AG04450 (cell line): ENCODE data around the gene PARP16. TPM values are rescaled to one million over a fixed set of nuclear protein-coding genes. Genes with fewer than 3 reads are reported as not detected.

Experiments used
- CTCF ChIA-PET: fragments of 300-600, 350-600 bp; formaldehyde crosslinking; extraction: SDS; loops from one replicate; lab custom pipeline; 2022; ENCODE audit warnings: antibody characterized with exemption, inconsistent platforms; lab: Charles Lee
- POLR2A ChIA-PET: fragments of 350-600 bp; formaldehyde crosslinking; extraction: SDS; loops from one replicate; lab custom pipeline; 2021; ENCODE audit warnings: antibody characterized with exemption, inconsistent platforms; lab: Yijun Ruan, JAX
- DNase-seq: peaks from one replicate; pipeline ENCODE4 v3.0.0-alpha.2; 2011; ENCODE audit warnings: low read depth, low spot score
- H3K27ac ChIP-seq: one replicate; pipeline ENCODE4 v1.5.1; 2012; ENCODE audit warnings: low read depth, low read length, control low read depth
- H3K27me3 ChIP-seq: one replicate; pipeline ENCODE4 v1.6.0; 2012; ENCODE audit warnings: low read length; ENCODE audit not compliant: control insufficient read depth, insufficient read depth
- H3K4me3 ChIP-seq: 2 replicates; pipeline ENCODE4 v1.5.1; 2011; ENCODE audit warnings: mild to moderate bottlenecking, low read depth, low read length, control low read depth
- H3K9me3 ChIP-seq: 2 replicates; pipeline ENCODE4 v1.5.1; 2012; ENCODE audit warnings: low read length; ENCODE audit not compliant: control insufficient read depth, insufficient read depth
- polyA plus RNA-seq: library from polyadenylated mRNA; depleted of rRNA; stranded (reverse); fragments of >200 nt; gene quantifications from 2 replicates; pipeline ENCODE4 v1.2.3, GENCODE V29; 2011
- TF ChIP-seq, protein P1 (sequence below): IDR thresholded peaks from 2 replicates; pipeline ENCODE4 v1.5.1; 2011; ENCODE audit warnings: low read depth, low read length, control low read depth, inconsistent platforms

PARP16 gene
- polyA plus RNA-seq, 1 experiment: 5.3 TPM

DNA sequence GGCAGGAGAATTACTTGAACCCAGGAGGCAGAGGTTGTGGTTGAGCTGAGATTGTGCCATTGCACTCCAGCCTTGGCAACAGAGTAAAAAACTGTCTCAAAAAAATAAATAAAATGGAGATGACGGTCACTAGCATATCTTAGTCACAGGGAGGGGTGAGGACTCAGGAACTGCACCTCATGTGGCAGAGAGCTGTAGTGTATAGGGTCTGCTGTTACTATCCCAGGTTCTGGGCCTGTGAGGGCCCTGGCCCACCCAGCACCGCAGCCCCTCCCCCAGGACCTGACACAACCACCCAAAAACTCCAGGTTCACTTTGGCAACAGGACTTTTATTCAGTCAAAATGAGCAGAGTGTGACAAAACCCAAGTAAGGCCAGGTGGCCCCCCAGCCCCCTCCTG is 40.1 kb upstream of the PARP16 start:
- ChIA-PET POLR2A (interaction anchor here (0.6 kb wide), 1 partner anchor 558 kb away, joined by 3 read pairs; no protein-coding TSS in a partner anchor), CTCF (interaction anchor here (1.7 kb wide), 1 partner anchor 59 kb away, joined by 5 read pairs; no protein-coding TSS in a partner anchor)
- no peak for DNase-seq
- TF ChIP-seq, protein P1, sequence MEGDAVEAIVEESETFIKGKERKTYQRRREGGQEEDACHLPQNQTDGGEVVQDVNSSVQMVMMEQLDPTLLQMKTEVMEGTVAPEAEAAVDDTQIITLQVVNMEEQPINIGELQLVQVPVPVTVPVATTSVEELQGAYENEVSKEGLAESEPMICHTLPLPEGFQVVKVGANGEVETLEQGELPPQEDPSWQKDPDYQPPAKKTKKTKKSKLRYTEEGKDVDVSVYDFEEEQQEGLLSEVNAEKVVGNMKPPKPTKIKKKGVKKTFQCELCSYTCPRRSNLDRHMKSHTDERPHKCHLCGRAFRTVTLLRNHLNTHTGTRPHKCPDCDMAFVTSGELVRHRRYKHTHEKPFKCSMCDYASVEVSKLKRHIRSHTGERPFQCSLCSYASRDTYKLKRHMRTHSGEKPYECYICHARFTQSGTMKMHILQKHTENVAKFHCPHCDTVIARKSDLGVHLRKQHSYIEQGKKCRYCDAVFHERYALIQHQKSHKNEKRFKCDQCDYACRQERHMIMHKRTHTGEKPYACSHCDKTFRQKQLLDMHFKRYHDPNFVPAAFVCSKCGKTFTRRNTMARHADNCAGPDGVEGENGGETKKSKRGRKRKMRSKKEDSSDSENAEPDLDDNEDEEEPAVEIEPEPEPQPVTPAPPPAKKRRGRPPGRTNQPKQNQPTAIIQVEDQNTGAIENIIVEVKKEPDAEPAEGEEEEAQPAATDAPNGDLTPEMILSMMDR: no peak
- Histone ChIP-seq H3K27ac (no peak overlapping the region), H3K9me3 (no peaks in the 10 kb centered on the region; the same call in 1 of the 2 replicates), H3K4me3 (no peak overlapping the region), H3K27me3 (peaks cover 27% of the 10 kb centered on the region)

DNA sequence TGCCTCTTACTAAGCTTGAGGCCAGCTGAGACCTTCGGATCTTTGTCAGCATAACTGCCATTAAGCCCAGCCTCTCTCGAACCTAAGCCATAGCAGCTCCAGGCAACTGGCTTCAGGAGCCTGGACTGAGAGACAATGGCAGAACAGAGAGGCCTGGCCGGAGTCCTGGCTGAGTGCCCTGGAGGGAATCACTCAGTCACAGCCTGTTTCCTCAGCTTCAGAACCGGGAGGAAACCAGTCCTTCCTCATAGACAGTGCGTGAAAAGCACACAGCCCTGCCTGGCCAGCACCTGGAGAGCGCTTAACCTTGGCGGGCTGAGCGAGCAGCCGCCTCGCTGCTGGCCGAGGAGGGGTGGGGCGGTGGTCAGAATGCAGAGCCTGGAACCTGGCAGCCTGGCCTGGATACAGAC is 39.4 kb upstream of the PARP16 start:
- no peak overlapping the region for H3K4me3 ChIP-seq
- peaks cover 27% of the 10 kb centered on the region for H3K27me3 ChIP-seq
- no peak overlapping the region for H3K27ac ChIP-seq
- CTCF ChIA-PET: interaction anchor here (0.6 to 0.9 kb wide), 2 partner anchors 59 to 74 kb away, joined by 3 read pairs; no protein-coding TSS in a partner anchor
- TF ChIP-seq, protein P1: no peak
- H3K9me3 ChIP-seq: no peaks in the 10 kb centered on the region; the same call in 1 of the 2 replicates
- DNase-seq: no peak
- POLR2A ChIA-PET: interaction anchor here (0.6 kb wide), 2 partner anchors 12 to 53 kb away, joined by 4 to 5 read pairs; no protein-coding TSS in a partner anchor

DNA sequence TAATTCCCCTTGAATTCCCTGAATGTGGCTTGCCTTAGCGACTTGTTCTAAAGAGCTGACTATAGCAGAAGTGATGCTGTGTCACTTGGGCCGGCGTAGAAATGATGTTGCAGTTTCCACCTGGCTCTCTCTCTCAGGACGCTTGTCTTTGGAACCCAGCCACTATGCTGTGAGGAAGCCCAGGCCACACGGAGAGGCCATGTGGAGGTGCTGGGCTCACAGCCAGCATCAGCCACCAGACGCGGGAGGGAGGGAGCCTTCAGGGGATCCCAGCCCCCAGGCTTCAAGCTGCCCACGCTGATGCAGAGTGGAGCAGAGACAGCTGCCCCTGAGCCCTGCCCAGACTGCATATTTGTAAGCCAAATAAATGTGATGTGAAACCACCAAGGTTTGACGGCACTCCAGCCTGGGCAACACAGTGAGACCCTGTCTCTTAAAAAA is 36.4 kb upstream of the PARP16 start:
- ChIA-PET CTCF (interaction anchor here (7.9 kb wide), 1 partner anchor 61 kb away, joined by 211 read pairs; no protein-coding TSS in a partner anchor), POLR2A (interaction anchor here (0.7 to 1.2 kb wide), 5 partner anchors 18 to 63 kb away, joined by 3 to 9 read pairs (median 6); partner anchors contain the start of gene RNU5B-1)
- Histone ChIP-seq H3K27me3 (peaks cover 16% of the 10 kb centered on the region), H3K27ac (no peak overlapping the region), H3K4me3 (no peak overlapping the region), H3K9me3 (no peaks in the 10 kb centered on the region)
- TF ChIP-seq, protein P1: no peak
- no peak for DNase-seq

DNA sequence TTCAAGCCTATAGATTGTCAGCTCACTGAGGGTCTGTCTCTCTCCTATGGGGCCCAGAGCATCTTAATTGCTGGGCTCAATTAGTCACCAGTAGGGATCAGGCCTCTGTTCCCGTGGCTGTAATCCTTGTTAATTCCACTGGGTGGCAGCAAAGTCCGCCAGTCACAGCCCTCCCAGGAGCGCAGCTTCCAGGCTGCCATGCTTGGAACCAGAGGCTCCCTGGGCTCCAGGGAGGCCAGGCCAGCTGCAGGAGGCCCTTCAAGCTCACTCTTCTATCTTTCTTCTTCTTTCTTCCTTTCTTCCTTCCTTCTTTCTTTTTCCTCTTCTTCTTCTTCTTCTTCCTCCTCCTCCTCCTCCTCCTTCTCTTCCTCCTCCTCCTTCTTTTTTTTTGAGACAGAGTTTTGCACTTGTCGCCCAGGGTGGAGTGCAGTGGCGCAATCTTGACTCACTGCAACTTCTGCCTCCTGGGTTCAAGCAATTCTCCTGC is 32.2 kb upstream of the PARP16 start:
- CTCF ChIA-PET: interaction anchor here (0.7 to 7.9 kb wide), 19 partner anchors 8 to 124 kb away, joined by 3 to 211 read pairs (median 5); partner anchors contain the start of gene RNU5B-1
- Histone ChIP-seq H3K4me3 (no peak overlapping the region), H3K27ac (no peak overlapping the region), H3K9me3 (no peaks in the 10 kb centered on the region), H3K27me3 (peaks cover 9% of the 10 kb centered on the region)
- POLR2A ChIA-PET: interaction anchor here (1.2 kb wide), 1 partner anchor 14 kb away, joined by 5 read pairs; the partner anchor contains the start of gene RNU5B-1
- TF ChIP-seq, protein P1: peak; percentile 86
- DNase-seq: no peak

DNA sequence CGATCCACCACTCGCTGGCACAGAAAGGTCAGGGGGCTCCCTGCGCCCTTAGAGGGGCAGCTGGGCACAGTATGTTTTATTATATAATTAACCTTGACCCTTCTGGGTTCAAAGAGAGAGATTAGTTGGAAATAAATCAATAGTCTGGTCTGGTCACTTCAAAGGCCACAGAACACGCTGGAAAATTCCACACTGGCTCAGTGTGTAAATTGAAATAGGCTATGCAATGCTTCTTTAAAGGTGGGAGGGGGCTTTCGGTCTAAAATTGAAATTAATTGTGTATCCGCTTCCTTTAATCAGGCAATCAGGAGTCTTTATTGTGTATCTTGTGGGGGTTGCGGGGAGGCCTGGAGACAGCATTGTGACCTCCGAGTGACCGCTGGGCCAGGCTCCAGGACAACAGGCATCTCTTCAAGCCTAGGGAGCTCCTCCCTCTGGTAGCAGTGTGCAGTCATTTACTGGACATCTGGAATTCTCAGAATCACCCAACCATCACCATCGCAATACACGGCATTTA is 25.8 kb upstream of the PARP16 start:
- Histone ChIP-seq H3K27ac (no peak overlapping the region), H3K9me3 (no peaks in the 10 kb centered on the region), H3K27me3 (peaks cover 7% of the 10 kb centered on the region), H3K4me3 (no peak overlapping the region)
- DNase-seq: no peak
- POLR2A ChIA-PET: interaction anchor here (1.7 kb wide), 1 partner anchor 8 kb away, joined by 7 read pairs; the partner anchor contains the start of gene RNU5B-1
- TF ChIP-seq, protein P1: no peak
- CTCF ChIA-PET: interaction anchor here (1.6 to 2.0 kb wide), 2 partner anchors 73 to 88 kb away, joined by 5 to 13 read pairs; no protein-coding TSS in a partner anchor
